Peyer's patch (tissue), 4 donors: Measurements from ENCODE around the gene PGPEP1.

Source experiments
- POLR2A ChIP-seq, 2 donors: fragments of 450-650 bp; IDR thresholded peaks; one replicate each; pipeline ENCODE4 v1.5.1; 2017; ENCODE audit warnings: antibody characterized with exemption in 2 of 2, mild to moderate bottlenecking in 2 of 2, moderate library complexity in 2 of 2
- TF ChIP-seq, protein P1 (sequence below), 6 experiments: fragments of 450-650 bp in 4 of 6; fragments of 200-600 bp in 2 of 6; sonication (generic) in 1 of 6; IDR thresholded peaks; one replicate each; pipeline ENCODE4 v1.5.1; 2017 to 2019; ENCODE audit warnings: antibody characterized with exemption in 6 of 6, mild to moderate bottlenecking in 3 of 6, moderate library complexity in 1 of 6

DNA sequence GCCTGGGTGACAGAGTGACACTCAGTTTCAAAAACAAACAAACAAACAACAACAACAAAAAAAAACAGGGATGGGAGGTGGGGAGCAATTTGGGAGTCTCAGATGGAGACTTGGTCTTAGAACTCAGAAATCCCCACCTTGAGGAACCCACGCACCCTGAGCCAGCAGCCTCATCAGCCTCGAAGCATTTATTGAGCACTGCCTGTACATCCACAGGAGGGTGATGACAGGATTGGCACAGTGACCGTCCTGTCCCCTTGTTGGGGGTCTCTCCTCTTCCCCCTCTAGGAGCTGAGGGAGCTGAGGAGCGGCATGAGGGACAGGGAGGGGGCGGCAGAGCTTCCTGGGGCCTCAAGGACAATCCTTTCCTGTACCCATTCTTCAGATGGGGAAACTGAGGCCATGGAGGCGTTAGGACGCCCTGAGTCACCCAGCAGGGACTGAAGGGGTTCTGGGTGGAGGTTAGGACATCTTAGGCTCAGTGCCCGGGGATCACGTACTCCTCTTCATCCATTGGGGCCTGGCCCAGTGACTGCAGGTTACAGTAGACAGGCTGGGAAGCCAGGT lies 51.2 kb downstream of the PGPEP1 start:
- TF ChIP-seq, protein P1, sequence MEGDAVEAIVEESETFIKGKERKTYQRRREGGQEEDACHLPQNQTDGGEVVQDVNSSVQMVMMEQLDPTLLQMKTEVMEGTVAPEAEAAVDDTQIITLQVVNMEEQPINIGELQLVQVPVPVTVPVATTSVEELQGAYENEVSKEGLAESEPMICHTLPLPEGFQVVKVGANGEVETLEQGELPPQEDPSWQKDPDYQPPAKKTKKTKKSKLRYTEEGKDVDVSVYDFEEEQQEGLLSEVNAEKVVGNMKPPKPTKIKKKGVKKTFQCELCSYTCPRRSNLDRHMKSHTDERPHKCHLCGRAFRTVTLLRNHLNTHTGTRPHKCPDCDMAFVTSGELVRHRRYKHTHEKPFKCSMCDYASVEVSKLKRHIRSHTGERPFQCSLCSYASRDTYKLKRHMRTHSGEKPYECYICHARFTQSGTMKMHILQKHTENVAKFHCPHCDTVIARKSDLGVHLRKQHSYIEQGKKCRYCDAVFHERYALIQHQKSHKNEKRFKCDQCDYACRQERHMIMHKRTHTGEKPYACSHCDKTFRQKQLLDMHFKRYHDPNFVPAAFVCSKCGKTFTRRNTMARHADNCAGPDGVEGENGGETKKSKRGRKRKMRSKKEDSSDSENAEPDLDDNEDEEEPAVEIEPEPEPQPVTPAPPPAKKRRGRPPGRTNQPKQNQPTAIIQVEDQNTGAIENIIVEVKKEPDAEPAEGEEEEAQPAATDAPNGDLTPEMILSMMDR (IDR thresholded peaks at IDR 0.05) = no peak
- TF ChIP-seq POLR2A (IDR thresholded peaks at IDR 0.05) = no peak
